T47D (cell line): ENCODE results near the gene ITGB5.

ENCODE experiments used
- DNase-seq, 2 experiments: peaks; one replicate each; pipeline versions ENCODE4 v3.0.0 to v3.0.0-alpha.2; 2011 to 2012; ENCODE audit warnings: low read depth in 1 of 2, low spot score in 1 of 2
- JUND ChIP-seq: IDR thresholded peaks from 2 replicates; pipeline ENCODE4 v1.6.1; 2012; ENCODE audit warnings: low read depth
- in situ Hi-C: cut with HindIII; loops from 2 replicates; pipeline ENCODE4 v1.10.0; 2016; ENCODE audit warnings: low sequenced_read_pairs, low pct_unique_long_range_greater_than_20kb

The ITGB5 gene

GRCh38 chr3:124809039-124809438 lies 78.1 kb downstream of the ITGB5 start:
- DNase-seq = no peak
- in situ Hi-C loops = no loop called here
- TF ChIP-seq JUND = no peak

DNA sequence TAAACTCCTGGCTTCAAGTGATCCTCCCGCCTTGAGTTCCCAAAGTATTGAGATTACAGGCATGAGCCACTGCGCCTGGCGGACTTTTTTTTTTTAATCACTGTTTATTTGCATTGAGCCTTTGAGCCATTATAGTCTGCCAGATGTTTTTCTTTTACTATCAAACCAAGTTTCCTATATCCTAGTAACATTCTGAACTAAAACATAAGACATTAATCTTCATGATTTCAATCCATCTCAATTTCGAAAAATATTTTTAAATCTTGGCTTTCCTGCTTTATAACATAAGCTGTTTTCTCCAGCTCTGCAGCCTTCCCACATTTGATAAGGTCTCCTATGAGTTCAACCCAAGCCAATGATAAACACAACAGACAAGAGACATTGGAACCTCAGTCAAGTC lies 81.5 kb downstream of the ITGB5 start:
- in situ Hi-C loops = no loop called here
- TF ChIP-seq JUND = no peak
- no peak for DNase-seq

- TF ChIP-seq JUND = no peak
- in situ Hi-C loops = no loop called here
Observed at GRCh38 chr3:124804875-124805274, 82.3 kb downstream of the ITGB5 start.

DNA sequence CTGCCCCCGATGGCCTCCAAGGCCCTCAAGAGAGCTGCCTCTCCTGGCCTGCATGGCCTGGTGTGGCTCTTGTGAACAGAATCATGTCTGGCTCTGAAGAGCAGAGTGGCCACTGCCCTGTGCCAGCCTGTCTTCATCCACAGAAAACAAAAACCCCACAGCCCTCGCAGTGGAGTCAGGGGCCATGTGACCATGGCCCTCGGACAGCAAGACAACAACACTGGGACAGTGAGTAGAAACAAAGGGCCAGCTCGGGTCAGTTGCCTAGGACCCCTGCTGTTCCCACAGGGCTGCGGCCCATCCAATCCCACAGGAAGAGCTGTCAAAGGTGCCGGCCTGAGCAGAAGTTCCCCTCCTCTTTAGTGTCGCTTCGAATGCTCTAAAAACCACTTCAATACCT lies 84.5 kb downstream of the ITGB5 start:
- in situ Hi-C loops = no loop called here
- DNase-seq = no peak
- TF ChIP-seq JUND = no peak

More at GRCh38 chr3:124804875-124805274, 82.3 kb downstream of the ITGB5 start:
- no peak for DNase-seq

- in situ Hi-C loops = no loop called here
- TF ChIP-seq JUND = no peak
- no peak for DNase-seq
Observed at GRCh38 chr3:124802061-124802698, 85.0 kb downstream of the ITGB5 start.

GRCh38 chr3:124800511-124801258 lies 86.5 kb downstream of the ITGB5 start:
- no peak for DNase-seq
- TF ChIP-seq JUND = no peak
- in situ Hi-C loops = no loop called here

GRCh38 chr3:124800076-124800475 lies 87.1 kb downstream of the ITGB5 start:
- DNase-seq = peak in 1 of 2 experiments; percentile 24
- TF ChIP-seq JUND = no peak
- in situ Hi-C loops = no loop called here

DNA sequence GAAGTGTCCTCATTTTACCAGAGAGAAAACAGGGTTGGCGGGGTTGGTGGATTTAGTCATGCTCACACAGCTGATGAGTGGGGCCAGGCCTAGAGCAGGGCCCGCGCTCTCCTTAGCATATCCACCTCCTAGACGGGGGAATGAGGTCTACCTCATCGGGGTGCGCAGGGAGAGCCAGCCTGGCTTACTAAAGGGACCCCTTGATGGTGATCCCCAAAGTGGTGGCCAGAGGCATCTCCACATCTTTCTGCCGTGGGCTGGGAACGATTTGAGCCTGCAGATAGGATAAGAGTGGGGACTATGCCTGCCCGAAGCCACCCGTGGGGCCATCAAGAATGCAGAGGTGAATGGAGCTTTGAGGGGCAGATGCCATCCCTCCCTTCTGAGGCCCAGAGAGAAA lies 87.5 kb downstream of the ITGB5 start:
- DNase-seq = no peak
- in situ Hi-C loops = no loop called here
- TF ChIP-seq JUND = no peak

DNA sequence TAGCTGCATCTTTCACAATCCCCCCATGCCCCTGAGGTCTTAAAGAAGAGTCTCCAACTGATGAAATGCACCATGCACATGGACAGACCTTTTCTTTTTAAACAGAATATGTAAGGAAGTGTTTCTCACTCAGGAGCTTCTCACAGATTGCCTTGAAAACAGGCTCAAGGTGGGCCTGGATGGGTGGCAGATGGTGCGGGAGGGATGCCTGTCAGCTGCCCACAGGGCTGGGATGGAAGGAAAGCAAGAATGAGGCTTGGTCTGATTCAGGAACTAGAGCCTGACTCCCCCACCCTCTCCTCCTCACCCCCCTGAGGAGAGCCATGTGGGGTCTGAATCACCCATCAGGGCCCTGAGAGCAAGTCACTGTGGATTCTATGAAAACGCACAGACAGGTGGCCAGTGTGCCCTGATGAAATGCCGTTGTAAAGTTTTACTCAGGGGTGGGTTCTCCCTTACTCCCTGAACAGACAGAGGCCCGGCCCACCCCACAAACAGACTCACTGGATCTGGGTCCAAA lies 89.7 kb downstream of the ITGB5 start:
- no peak for TF ChIP-seq JUND
- no peak for DNase-seq
- in situ Hi-C loops = no loop called here

DNA sequence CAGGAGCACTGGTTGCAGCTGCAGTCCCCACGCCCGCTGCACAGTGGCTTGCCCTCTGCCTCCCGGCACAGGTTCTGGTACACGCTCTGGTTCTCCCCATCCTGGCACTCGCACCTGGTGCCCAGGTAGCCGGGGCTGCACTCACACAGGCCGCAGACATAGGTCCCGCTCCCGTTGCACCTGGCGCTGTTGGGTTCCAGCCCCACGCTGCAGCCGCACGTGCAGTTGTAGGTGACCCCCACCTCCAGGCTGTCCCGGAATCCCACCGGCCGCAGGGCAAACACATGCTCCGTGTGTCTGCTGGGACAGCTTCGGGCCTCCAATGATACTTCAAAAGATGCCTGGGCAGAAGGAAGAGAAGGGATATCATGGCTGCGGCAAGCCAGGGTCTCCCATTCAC lies 90.7 kb downstream of the ITGB5 start:
- in situ Hi-C loops = no loop called here
- no peak for TF ChIP-seq JUND
- DNase-seq = no peak

- in situ Hi-C loops = no loop called here
- no peak for TF ChIP-seq JUND
- no peak for DNase-seq
Observed at GRCh38 chr3:124793054-124793739, 94.0 kb downstream of the ITGB5 start.

- DNase-seq = no peak
- TF ChIP-seq JUND = no peak
- in situ Hi-C loops = no loop called here
Observed at GRCh38 chr3:124792341-124793040, 94.7 kb downstream of the ITGB5 start.

- in situ Hi-C loops = no loop called here
- DNase-seq = no peak
- TF ChIP-seq JUND = no peak
Observed at GRCh38 chr3:124791639-124792151, 95.5 kb downstream of the ITGB5 start.
